HCT116 (cell line): Measurements from ENCODE around the gene DRD4.

Experiments used
- CEBPB ChIP-seq: IDR thresholded peaks from 2 replicates; pipeline ENCODE4 v1.6.1; 2012; ENCODE audit warnings: low read depth
- CTCF ChIP-seq, 3 experiments: fragments of 200-600 bp in 1 of 3; sonication (generic) in 1 of 3; IDR thresholded peaks in 2 of 3; conservative IDR thresholded peaks in 1 of 3; 2 replicates each; pipeline ENCODE4 v1.5.1; 2012 to 2017; ENCODE audit warnings: low read depth in 2 of 3, low read length in 2 of 3, antibody characterized with exemption in 1 of 3, borderline replicate concordance in 1 of 3, control low read depth in 1 of 3, mild to moderate bottlenecking in 1 of 3, mixed read lengths in 1 of 3, mixed run types in 1 of 3, moderate library complexity in 1 of 3; ENCODE audit not compliant: insufficient read depth in 1 of 3
- EGR1 ChIP-seq: IDR thresholded peaks from 2 replicates; pipeline ENCODE4 v1.6.1; 2012; ENCODE audit warnings: low read depth
- EZH2 ChIP-seq: fragments of 200-600 bp; sonication (generic); IDR thresholded peaks from 2 replicates; pipeline ENCODE4 v1.6.1; 2017; ENCODE audit warnings: antibody characterized with exemption, mixed run types
- EZH2phosphoT487 ChIP-seq: fragments of 200-600 bp; IDR thresholded peaks from 2 replicates; pipeline ENCODE4 v1.6.1; 2018; ENCODE audit warnings: antibody characterized with exemption, borderline replicate concordance
- FOSL1 ChIP-seq: IDR thresholded peaks from 2 replicates; pipeline ENCODE4 v1.6.1; 2012; ENCODE audit warnings: low read depth
- POLR2A ChIP-seq: IDR thresholded peaks from 2 replicates; pipeline ENCODE4 v1.7.0; 2011; ENCODE audit warnings: borderline replicate concordance; ENCODE audit not compliant: insufficient read depth, insufficient read length; ENCODE audit errors: extremely low read depth
- POLR2AphosphoS5 ChIP-seq: IDR thresholded peaks from 2 replicates; pipeline ENCODE4 v1.6.1; 2011; ENCODE audit warnings: mild to moderate bottlenecking, low read depth, low read length, moderate library complexity
- SP1 ChIP-seq: IDR thresholded peaks from 2 replicates; pipeline ENCODE4 v1.6.1; 2012; ENCODE audit warnings: low read depth
- ZFX ChIP-seq: fragments of 450-650 bp; IDR thresholded peaks from 2 replicates; pipeline ENCODE4 v1.6.1; 2017
- ZNF274 ChIP-seq: fragments of 200-500 bp; sonication (Bioruptor generic); IDR thresholded peaks from 2 replicates; pipeline ENCODE4 v1.6.1; 2014; ENCODE audit warnings: mild to moderate bottlenecking, low read depth, low read length, inconsistent platforms
- TF ChIP-seq, protein P1 (sequence below): IDR thresholded peaks from 2 replicates; pipeline ENCODE4 v1.6.1; 2012; ENCODE audit warnings: low read depth

DNA sequence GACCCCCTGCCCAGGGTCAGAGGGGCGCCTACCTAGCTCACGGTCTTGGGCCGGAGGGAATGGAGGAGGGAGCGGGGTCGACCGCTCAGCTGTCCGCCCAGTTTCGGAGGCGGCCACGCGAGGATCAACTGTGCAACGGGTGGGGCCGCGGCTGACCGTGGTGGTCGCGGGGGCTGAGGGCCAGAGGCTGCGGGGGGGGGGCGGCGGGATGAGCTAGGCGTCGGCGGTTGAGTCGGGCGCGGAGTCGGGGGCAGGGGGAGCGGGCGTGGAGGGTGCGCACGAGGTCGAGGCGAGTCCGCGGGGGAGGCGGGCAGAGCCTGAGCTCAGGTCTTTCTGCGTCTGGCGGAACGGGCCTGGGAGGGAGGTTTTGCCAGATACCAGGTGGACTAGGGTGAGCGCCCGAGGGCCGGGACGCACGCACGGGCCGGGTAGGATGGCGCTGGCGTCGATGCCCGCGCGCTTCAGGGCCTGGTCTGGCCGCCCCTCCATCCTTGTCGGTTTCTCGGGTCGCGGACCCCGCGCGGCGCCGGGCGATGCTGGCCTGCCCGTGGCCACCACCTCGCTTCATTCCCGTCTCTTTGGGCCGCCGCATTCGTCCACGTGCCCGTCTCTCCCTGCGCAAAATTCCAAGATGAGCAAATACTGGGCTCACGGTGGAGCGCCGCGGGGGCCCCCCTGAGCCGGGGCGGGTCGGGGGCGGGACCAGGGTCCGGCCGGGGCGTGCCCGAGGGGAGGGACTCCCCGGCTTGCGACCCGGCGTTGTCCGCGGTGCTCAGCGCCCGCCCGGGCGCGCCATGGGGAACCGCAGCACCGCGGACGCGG is at the start of gene DRD4:
- TF ChIP-seq CTCF (IDR thresholded peaks at IDR 0.05 in 2 of 3, conservative IDR thresholded peaks at IDR 0.05 in 1 of 3; ENCODE audit: borderline replicate concordance in 1 of 3, insufficient read depth in 1 of 3, low read depth in 2 of 3, low read length in 2 of 3) (no peak), EZH2 (no peak), FOSL1 (no peak), CEBPB (no peak), SP1 (no peak), POLR2A (no peak), EZH2phosphoT487 (no peak), EGR1 (no peak), ZFX (no peak), POLR2AphosphoS5 (no peak), ZNF274 (no peak)
- TF ChIP-seq, protein P1, sequence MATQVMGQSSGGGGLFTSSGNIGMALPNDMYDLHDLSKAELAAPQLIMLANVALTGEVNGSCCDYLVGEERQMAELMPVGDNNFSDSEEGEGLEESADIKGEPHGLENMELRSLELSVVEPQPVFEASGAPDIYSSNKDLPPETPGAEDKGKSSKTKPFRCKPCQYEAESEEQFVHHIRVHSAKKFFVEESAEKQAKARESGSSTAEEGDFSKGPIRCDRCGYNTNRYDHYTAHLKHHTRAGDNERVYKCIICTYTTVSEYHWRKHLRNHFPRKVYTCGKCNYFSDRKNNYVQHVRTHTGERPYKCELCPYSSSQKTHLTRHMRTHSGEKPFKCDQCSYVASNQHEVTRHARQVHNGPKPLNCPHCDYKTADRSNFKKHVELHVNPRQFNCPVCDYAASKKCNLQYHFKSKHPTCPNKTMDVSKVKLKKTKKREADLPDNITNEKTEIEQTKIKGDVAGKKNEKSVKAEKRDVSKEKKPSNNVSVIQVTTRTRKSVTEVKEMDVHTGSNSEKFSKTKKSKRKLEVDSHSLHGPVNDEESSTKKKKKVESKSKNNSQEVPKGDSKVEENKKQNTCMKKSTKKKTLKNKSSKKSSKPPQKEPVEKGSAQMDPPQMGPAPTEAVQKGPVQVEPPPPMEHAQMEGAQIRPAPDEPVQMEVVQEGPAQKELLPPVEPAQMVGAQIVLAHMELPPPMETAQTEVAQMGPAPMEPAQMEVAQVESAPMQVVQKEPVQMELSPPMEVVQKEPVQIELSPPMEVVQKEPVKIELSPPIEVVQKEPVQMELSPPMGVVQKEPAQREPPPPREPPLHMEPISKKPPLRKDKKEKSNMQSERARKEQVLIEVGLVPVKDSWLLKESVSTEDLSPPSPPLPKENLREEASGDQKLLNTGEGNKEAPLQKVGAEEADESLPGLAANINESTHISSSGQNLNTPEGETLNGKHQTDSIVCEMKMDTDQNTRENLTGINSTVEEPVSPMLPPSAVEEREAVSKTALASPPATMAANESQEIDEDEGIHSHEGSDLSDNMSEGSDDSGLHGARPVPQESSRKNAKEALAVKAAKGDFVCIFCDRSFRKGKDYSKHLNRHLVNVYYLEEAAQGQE, result no peak
